Stimulated activated naive CD8-positive, alpha-beta T cell treated with anti-CD3 and anti-CD28 coated beads, Interleukin-15, Interleukin-2, amounts not matched to agents 100 ng/mL and 50 ng/mL, for 24 hours (primary cell): Measurements from ENCODE around the gene IGFN1.

Experiments
- H3K27ac Mint-ChIP-seq: one replicate; pipeline ENCODE4 v1.8.0; 2021; ENCODE audit warnings: mild to moderate bottlenecking, mixed read lengths
- H3K27me3 Mint-ChIP-seq: one replicate; pipeline ENCODE4 v1.8.0; 2021; ENCODE audit warnings: mixed read lengths
- H3K36me3 Mint-ChIP-seq: one replicate; pipeline ENCODE4 v1.8.0; 2021; ENCODE audit warnings: low read depth, mixed read lengths
- H3K4me1 Mint-ChIP-seq: one replicate; pipeline ENCODE4 v1.8.0; 2021; ENCODE audit warnings: low read depth, mixed read lengths
- H3K4me3 Mint-ChIP-seq: one replicate; pipeline ENCODE4 v1.8.0; 2021; ENCODE audit warnings: mild to moderate bottlenecking, mixed read lengths
- H3K9me3 Mint-ChIP-seq: one replicate; pipeline ENCODE4 v1.8.0; 2021; ENCODE audit warnings: mixed read lengths

The IGFN1 gene

GRCh38 chr1:201264554-201264953, 73.9 kb downstream of the IGFN1 start:
- Mint-ChIP-seq H3K27ac (no peak overlapping the region), H3K4me1 (no peaks in the 10 kb centered on the region), H3K36me3 (no peaks in the 10 kb centered on the region), H3K9me3 (no peaks in the 10 kb centered on the region), H3K27me3 (peaks cover 30% of the 10 kb centered on the region), H3K4me3 (no peak overlapping the region)

- Mint-ChIP-seq H3K36me3 (no peaks in the 10 kb centered on the region), H3K4me3 (no peak overlapping the region), H3K9me3 (no peaks in the 10 kb centered on the region), H3K27me3 (peaks cover 31% of the 10 kb centered on the region), H3K27ac (no peak overlapping the region), H3K4me1 (no peaks in the 10 kb centered on the region)
Measured at GRCh38 chr1:201265756-201266155, 75.1 kb downstream of the IGFN1 start.

- H3K4me1 Mint-ChIP-seq: no peaks in the 10 kb centered on the region
- H3K36me3 Mint-ChIP-seq: no peaks in the 10 kb centered on the region
- no peaks in the 10 kb centered on the region for H3K9me3 Mint-ChIP-seq
- peaks cover 30% of the 10 kb centered on the region for H3K27me3 Mint-ChIP-seq
- no peak overlapping the region for H3K4me3 Mint-ChIP-seq
- no peak overlapping the region for H3K27ac Mint-ChIP-seq
Measured at GRCh38 chr1:201266276-201266675, 75.7 kb downstream of the IGFN1 start.

- Mint-ChIP-seq H3K4me3 (no peak overlapping the region), H3K9me3 (no peaks in the 10 kb centered on the region), H3K4me1 (no peaks in the 10 kb centered on the region), H3K27ac (no peak overlapping the region), H3K27me3 (peaks cover 30% of the 10 kb centered on the region), H3K36me3 (no peaks in the 10 kb centered on the region)
Measured at GRCh38 chr1:201266774-201267173, 76.2 kb downstream of the IGFN1 start.

GRCh38 chr1:201267481-201268229, 77.0 kb downstream of the IGFN1 start:
- Mint-ChIP-seq H3K36me3 (no peaks in the 10 kb centered on the region), H3K4me1 (no peaks in the 10 kb centered on the region), H3K9me3 (no peaks in the 10 kb centered on the region), H3K4me3 (no peak overlapping the region), H3K27me3 (peaks cover 30% of the 10 kb centered on the region), H3K27ac (no peak overlapping the region)

GRCh38 chr1:201268604-201269151, 78.1 kb downstream of the IGFN1 start:
- Mint-ChIP-seq H3K27me3 (peaks cover 30% of the 10 kb centered on the region), H3K9me3 (no peaks in the 10 kb centered on the region), H3K27ac (no peak overlapping the region), H3K4me1 (no peaks in the 10 kb centered on the region), H3K36me3 (no peaks in the 10 kb centered on the region), H3K4me3 (no peak overlapping the region)

GRCh38 chr1:201269281-201269680, 78.7 kb downstream of the IGFN1 start:
- Mint-ChIP-seq H3K9me3 (no peaks in the 10 kb centered on the region), H3K4me1 (no peaks in the 10 kb centered on the region), H3K36me3 (no peaks in the 10 kb centered on the region), H3K27me3 (peaks cover 30% of the 10 kb centered on the region), H3K27ac (no peak overlapping the region), H3K4me3 (no peak overlapping the region)

- Mint-ChIP-seq H3K4me3 (no peak overlapping the region), H3K9me3 (no peaks in the 10 kb centered on the region), H3K4me1 (no peaks in the 10 kb centered on the region), H3K27me3 (peaks cover 30% of the 10 kb centered on the region), H3K27ac (no peak overlapping the region), H3K36me3 (no peaks in the 10 kb centered on the region)
Measured at GRCh38 chr1:201269900-201270410, 79.3 kb downstream of the IGFN1 start.

GRCh38 chr1:201270616-201271390, 80.2 kb downstream of the IGFN1 start:
- no peak overlapping the region for H3K4me3 Mint-ChIP-seq
- no peaks in the 10 kb centered on the region for H3K36me3 Mint-ChIP-seq
- no peak overlapping the region for H3K27ac Mint-ChIP-seq
- H3K4me1 Mint-ChIP-seq: no peaks in the 10 kb centered on the region
- H3K27me3 Mint-ChIP-seq: peaks cover 30% of the 10 kb centered on the region
- no peaks in the 10 kb centered on the region for H3K9me3 Mint-ChIP-seq

GRCh38 chr1:201272799-201273198, 82.2 kb downstream of the IGFN1 start:
- Mint-ChIP-seq H3K4me3 (no peak overlapping the region), H3K36me3 (no peaks in the 10 kb centered on the region), H3K27ac (no peak overlapping the region), H3K4me1 (no peaks in the 10 kb centered on the region), H3K27me3 (peaks cover 18% of the 10 kb centered on the region), H3K9me3 (no peaks in the 10 kb centered on the region)

GRCh38 chr1:201274616-201275252, 84.1 kb downstream of the IGFN1 start:
- H3K4me3 Mint-ChIP-seq: no peak overlapping the region

GRCh38 chr1:201275253-201275666, 84.6 kb downstream of the IGFN1 start:
- no peak overlapping the region for H3K4me3 Mint-ChIP-seq
- H3K27me3 Mint-ChIP-seq: peaks cover 14% of the 10 kb centered on the region
- no peaks in the 10 kb centered on the region for H3K9me3 Mint-ChIP-seq
- no peaks in the 10 kb centered on the region for H3K36me3 Mint-ChIP-seq
- H3K27ac Mint-ChIP-seq: no peak overlapping the region
- H3K4me1 Mint-ChIP-seq: no peaks in the 10 kb centered on the region

More at GRCh38 chr1:201274616-201275252, 84.1 kb downstream of the IGFN1 start:
- no peaks in the 10 kb centered on the region for H3K9me3 Mint-ChIP-seq
- H3K4me1 Mint-ChIP-seq: no peaks in the 10 kb centered on the region
- H3K36me3 Mint-ChIP-seq: no peaks in the 10 kb centered on the region
- H3K27ac Mint-ChIP-seq: no peak overlapping the region
- peaks cover 18% of the 10 kb centered on the region for H3K27me3 Mint-ChIP-seq

- no peaks in the 10 kb centered on the region for H3K9me3 Mint-ChIP-seq
- H3K27me3 Mint-ChIP-seq: peaks cover 19% of the 10 kb centered on the region
- H3K36me3 Mint-ChIP-seq: no peaks in the 10 kb centered on the region
- H3K4me1 Mint-ChIP-seq: no peaks in the 10 kb centered on the region
- no peak overlapping the region for H3K27ac Mint-ChIP-seq
- no peak overlapping the region for H3K4me3 Mint-ChIP-seq
Measured at GRCh38 chr1:201276891-201277290, 86.3 kb downstream of the IGFN1 start.

GRCh38 chr1:201277441-201277840, 86.8 kb downstream of the IGFN1 start:
- Mint-ChIP-seq H3K4me3 (no peak overlapping the region), H3K9me3 (no peaks in the 10 kb centered on the region), H3K4me1 (no peaks in the 10 kb centered on the region), H3K27me3 (peaks cover 24% of the 10 kb centered on the region), H3K36me3 (no peaks in the 10 kb centered on the region), H3K27ac (no peak overlapping the region)
